ENCODE results near the gene OPALIN. TPM values are rescaled to one million over a fixed set of nuclear protein-coding genes. Genes with fewer than 3 reads are reported as not detected.

Gene OPALIN
- total and polyA plus RNA-seq, 5 experiments from 2014 or later, result not detected

DNA sequence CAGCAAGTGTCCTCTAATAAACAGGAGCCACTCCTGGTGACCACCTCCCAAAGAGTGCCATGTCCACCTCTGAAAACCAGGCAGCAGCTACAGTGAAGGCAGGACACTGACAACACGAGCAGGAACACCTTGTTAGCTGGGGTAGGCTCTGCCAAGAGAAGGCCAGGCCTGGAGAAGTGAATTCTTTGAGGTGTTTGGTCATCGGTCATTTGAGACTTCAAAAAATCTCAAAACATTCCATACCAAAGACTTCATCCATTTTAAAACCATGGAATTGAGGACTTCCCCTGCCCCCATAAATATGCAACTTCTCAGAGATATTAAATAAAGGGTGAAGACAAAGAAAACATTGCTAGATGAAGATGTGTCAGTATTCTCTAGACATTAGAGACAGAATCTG, 28.4 kb upstream of the OPALIN start:
- POLR2A ChIA-PET, result no interaction called here
- Mint-ChIP-seq H3K36me3 (no peaks in the 10 kb centered on the region), H3K27ac (no peak overlapping the region)

DNA sequence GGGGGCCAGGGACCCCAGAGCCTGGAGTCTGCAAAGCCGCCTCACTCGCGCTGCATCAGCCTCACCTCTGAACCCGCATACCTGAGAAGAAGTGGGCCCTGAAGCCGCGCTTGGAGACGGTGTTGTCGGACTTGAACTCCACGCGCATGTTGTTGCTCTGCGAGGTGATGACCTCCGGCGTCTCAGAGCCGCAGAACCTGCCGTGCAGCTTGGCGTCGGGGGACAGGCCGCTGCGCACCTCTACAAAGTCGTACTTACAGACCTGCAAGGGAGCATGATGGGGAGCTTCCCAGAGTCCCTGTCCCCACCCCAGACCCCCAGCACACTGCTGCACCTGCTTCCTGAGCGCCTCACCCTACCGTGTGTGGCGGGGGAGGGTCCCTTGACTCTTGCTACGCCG, 25.7 kb upstream of the OPALIN start:
- H3K4me1 Mint-ChIP-seq, result no peaks in the 10 kb centered on the region
- no peak overlapping the region for H3K27ac Mint-ChIP-seq
- DNase-seq (no peak), ATAC-seq (no peak)
- no peak overlapping the region for H3K4me3 Mint-ChIP-seq
- H3K27me3 Mint-ChIP-seq, result peaks cover 6 to 20% (median 18%) of the 10 kb centered on the region in 5 donors
- no peaks in the 10 kb centered on the region for H3K36me3 Mint-ChIP-seq
- POLR2A ChIA-PET, result no interaction called here
- H3K9me3 Mint-ChIP-seq, result no peaks in the 10 kb centered on the region

More for the DNA sequence above, 28.4 kb upstream of the OPALIN start:
- ATAC-seq (no peak), DNase-seq (no peak)
- Mint-ChIP-seq H3K27me3 (peaks cover 6 to 21% (median 11%) of the 10 kb centered on the region in 5 donors), H3K4me3 (no peak overlapping the region), H3K9me3 (no peaks in the 10 kb centered on the region), H3K4me1 (no peaks in the 10 kb centered on the region)

DNA sequence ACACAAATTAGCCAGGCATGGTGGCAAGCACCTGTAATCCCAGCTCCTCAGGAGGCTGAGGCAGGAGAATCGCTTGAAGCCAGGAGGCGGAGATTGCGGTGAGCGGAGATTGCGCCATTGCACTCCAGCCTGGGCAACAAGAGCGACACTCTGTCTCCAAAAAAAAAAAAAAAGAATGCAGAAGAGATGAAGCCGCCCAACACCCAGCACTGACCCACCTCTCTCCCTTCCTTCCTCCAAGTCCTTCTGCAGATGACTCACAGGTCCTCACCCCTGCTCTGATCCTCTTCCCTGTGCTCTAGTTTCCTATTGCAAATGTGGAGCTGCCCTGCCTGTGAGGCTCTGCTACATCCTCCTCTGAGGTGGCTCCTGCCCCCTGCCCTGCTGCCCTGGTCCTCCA, 22.0 kb upstream of the OPALIN start:
- ATAC-seq (no peak), DNase-seq (no peak)
- Mint-ChIP-seq H3K36me3 (no peaks in the 10 kb centered on the region), H3K27me3 (peaks cover 0 to 18% (median 9%) of the 10 kb centered on the region in 5 donors), H3K27ac (peak overlapping the region in 1 of 10 donors; percentile 11), H3K4me1 (peaks cover 0 to 1% (median 0%) of the 10 kb centered on the region in 4 donors), H3K9me3 (no peaks in the 10 kb centered on the region), H3K4me3 (no peak overlapping the region)
- POLR2A ChIA-PET, result no interaction called here

DNA sequence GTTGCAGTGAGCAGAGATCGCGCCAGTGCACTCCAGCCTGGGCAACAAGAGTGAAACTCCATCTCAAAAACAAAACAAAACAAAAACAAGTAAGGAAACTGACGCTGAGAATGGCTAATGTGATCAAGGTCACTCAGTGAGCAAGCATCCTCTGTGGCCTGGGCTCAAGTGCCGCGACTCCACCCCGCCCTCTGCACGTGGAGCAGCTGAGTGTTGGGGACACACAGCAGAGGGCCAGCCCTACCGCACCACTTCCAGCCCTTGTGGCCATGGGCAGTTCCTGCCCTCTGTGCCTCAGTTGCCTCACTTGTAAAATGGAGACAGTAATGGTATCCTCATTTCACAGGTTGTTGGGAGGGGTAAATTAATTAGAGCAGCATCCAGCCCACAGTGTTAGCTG, 21.0 kb upstream of the OPALIN start:
- H3K36me3 Mint-ChIP-seq, result no peaks in the 10 kb centered on the region
- DNase-seq (no peak), ATAC-seq (no peak)
- H3K4me3 Mint-ChIP-seq, result no peak overlapping the region
- no peak overlapping the region for H3K27ac Mint-ChIP-seq
- H3K4me1 Mint-ChIP-seq, result peaks cover 7 to 11% (median 9%) of the 10 kb centered on the region in 4 donors
- POLR2A ChIA-PET, result no interaction called here
- no peaks in the 10 kb centered on the region for H3K9me3 Mint-ChIP-seq
- peaks cover 0 to 23% (median 9%) of the 10 kb centered on the region in 5 donors for H3K27me3 Mint-ChIP-seq

DNA sequence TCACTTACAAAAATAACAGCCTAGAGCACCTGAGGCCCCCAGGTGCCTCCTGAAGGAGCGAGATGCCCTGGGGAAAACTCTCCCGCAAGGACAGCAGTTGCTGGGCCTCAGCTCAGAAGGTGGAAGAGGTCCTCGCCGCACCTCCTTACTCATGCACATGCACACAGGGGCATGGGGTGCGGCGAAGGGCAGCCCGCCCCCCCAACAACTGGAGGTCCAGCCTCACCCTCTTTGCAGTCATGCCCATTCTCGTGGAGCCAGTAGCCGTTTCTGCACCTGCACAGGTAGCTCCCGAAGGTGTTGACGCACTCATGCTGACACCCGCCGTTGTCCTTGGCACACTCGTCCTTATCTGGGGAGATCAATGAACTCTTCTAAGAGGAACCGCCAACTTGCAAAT, 19.9 kb upstream of the OPALIN start:
- POLR2A ChIA-PET, result no interaction called here

DNA sequence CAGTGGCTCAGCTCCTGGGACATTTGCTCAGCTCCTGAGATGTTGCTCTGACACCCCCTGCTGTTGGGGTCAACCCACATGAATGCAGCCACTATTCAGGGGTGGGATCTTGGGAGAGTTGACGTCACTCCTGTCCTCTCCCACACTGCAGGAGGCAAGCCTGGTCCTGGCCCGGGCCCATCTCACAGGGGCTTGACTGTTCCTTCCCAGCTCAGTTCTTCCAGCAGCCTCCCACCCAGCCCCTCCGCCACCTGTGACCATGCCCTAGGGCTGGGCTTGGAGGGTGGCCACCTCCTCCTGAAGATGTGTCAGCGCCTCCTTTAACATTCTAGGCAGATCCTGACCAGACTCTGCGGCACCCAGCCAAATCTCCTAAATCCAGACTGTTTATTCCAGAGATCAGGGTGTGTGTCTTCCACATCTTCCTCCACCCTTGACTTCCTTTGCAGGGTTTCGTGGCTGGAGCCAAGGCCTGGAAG, 19.1 kb upstream of the OPALIN start:
- no peaks in the 10 kb centered on the region for H3K36me3 Mint-ChIP-seq
- no peak overlapping the region for H3K4me3 Mint-ChIP-seq
- no peak overlapping the region for H3K27ac Mint-ChIP-seq
- H3K4me1 Mint-ChIP-seq, result peaks cover 10 to 18% (median 12%) of the 10 kb centered on the region in 4 donors
- peaks cover 0 to 22% (median 12%) of the 10 kb centered on the region in 5 donors for H3K27me3 Mint-ChIP-seq
- H3K9me3 Mint-ChIP-seq, result no peaks in the 10 kb centered on the region
- POLR2A ChIA-PET, result no interaction called here
- DNase-seq, result no peak
- ATAC-seq, result no peak

More for the DNA sequence above, 19.9 kb upstream of the OPALIN start:
- H3K4me1 Mint-ChIP-seq, result peaks cover 10 to 18% (median 12%) of the 10 kb centered on the region in 4 donors
- H3K9me3 Mint-ChIP-seq, result no peaks in the 10 kb centered on the region
- no peaks in the 10 kb centered on the region for H3K36me3 Mint-ChIP-seq
- no peak overlapping the region for H3K27ac Mint-ChIP-seq
- peaks cover 0 to 22% (median 9%) of the 10 kb centered on the region in 5 donors for H3K27me3 Mint-ChIP-seq
- ATAC-seq (no peak), DNase-seq (no peak)
- no peak overlapping the region for H3K4me3 Mint-ChIP-seq

DNA sequence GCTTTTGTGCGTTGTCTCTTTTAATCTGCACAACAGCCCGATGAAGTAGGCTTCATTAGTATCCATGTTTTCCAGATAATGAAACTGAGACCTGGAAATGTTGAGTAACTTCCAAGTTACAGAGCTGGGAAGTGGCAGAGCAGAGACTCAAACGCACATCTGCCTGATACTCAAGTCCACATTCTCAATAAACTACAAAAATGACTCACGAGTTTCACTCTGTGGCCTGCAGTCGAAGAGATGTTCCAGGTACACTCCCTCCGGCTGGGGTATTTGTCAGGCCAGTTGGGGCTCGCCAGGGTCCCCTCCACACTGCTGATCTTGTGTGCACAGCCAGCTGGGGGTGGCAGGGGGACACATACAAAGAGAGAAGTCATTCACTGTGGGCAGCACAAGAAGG, 17.7 kb upstream of the OPALIN start:
- Mint-ChIP-seq H3K27ac (no peak overlapping the region), H3K4me3 (no peak overlapping the region), H3K9me3 (no peaks in the 10 kb centered on the region), H3K4me1 (peaks cover 10 to 18% (median 12%) of the 10 kb centered on the region in 4 donors), H3K27me3 (peaks cover 0 to 21% (median 10%) of the 10 kb centered on the region in 5 donors), H3K36me3 (no peaks in the 10 kb centered on the region)
- ATAC-seq, result no peak
- POLR2A ChIA-PET, result no interaction called here
- no peak for DNase-seq

DNA sequence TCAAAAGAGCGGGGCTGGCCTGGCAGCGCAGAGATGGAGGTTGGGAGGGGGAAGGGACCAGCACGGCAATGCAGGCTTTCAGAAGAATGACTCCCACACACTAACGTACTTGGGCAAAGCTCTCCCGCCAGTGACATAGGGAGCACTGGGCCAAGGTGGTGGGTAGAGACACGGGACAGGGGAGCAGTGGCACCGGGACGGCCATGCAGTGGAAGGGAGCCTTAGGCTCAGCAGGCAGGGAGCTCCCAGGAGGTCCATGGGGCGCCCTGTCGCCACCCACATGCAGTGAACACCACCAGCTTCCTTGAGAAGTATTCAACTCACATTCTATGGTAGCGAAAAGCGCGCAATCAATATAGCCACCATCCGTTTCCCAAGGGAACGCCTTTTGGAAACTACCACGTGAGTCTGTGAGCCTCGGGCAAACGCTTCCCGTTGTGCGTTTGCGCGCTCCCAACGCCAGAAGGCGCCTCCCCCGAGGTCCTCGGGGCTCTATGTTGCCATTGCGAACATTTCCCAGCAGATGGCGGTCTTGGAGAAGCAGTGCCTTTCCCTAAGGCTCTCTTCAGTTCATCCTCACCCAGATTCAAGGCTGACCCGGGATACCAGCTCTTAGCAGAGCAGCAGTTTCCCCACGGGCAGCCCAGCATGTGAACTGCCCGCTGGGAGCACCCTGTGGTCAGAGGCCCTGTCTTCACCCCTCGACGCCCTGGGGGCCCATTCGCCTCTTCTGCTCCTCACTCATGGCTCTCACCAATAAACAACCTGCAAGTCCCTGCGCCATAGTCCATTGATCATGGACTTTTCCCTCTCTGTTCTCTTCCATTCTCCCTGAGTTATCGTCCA, 16.4 kb upstream of the OPALIN start:
- POLR2A ChIA-PET, result no interaction called here
- Mint-ChIP-seq H3K4me3 (peak overlapping the region; percentile 74 to 90 (median 84)), H3K27me3 (peaks cover 0 to 16% (median 10%) of the 10 kb centered on the region in 5 donors), H3K27ac (no peak overlapping the region), H3K4me1 (peaks cover 10 to 18% (median 15%) of the 10 kb centered on the region in 4 donors), H3K36me3 (no peaks in the 10 kb centered on the region), H3K9me3 (no peaks in the 10 kb centered on the region)
- ATAC-seq, result peak; percentile 89 to 94
- peak; percentile 44 to 76 (median 62) for DNase-seq

DNA sequence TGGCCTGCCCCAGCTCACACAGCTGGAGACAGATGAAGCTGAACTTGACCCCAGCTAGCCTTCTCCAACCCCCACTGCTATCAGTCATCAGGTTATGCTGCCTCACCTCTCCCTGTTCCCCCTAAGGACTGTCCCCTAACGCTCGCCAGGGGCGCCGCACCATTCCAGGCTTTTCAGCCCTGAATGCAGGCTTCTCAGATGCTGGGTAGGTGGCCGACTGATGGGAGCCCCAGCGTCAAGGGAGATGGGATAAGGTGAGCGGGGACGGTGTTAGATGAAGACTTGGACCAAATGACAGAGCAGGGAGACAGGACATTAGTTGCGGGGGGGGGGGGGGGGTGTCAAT, 15.8 kb upstream of the OPALIN start:
- POLR2A ChIA-PET, result no interaction called here
- Mint-ChIP-seq H3K4me3 (peak overlapping the region; percentile 74 to 90 (median 84)), H3K27me3 (peaks cover 0 to 16% (median 10%) of the 10 kb centered on the region in 5 donors), H3K27ac (no peak overlapping the region), H3K4me1 (peaks cover 10 to 18% (median 15%) of the 10 kb centered on the region in 4 donors), H3K9me3 (no peaks in the 10 kb centered on the region), H3K36me3 (no peaks in the 10 kb centered on the region)
- ATAC-seq, result peak in 1 of 2 donors; percentile 7
- no peak for DNase-seq

DNA sequence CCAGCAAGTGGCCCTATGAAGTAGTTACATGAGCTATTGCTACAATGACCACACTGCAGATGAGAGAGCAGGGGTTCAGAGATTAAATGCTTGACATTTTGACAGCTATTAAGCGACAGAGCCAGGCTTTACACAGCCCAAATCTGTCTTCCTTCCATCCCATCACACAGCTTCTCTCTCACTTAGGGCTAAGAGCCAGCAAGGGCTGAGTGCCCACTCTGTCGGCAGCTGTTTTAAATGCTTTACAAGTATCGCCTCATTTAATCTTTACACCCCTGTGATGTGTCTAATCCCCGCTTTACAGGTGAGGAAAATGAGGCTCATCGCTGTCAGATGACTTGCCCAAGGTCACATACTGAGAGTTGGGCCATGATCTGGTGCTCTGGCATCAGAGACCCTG, 15.2 kb upstream of the OPALIN start:
- Mint-ChIP-seq H3K4me3 (peak overlapping the region; percentile 74 to 90 (median 84)), H3K4me1 (peaks cover 10 to 18% (median 15%) of the 10 kb centered on the region in 4 donors), H3K27me3 (peaks cover 0 to 15% (median 10%) of the 10 kb centered on the region in 5 donors), H3K9me3 (no peaks in the 10 kb centered on the region), H3K36me3 (no peaks in the 10 kb centered on the region), H3K27ac (peak overlapping the region in 1 of 10 donors; percentile 71)
- POLR2A ChIA-PET, result no interaction called here
- ATAC-seq, result no peak
- no peak for DNase-seq

DNA sequence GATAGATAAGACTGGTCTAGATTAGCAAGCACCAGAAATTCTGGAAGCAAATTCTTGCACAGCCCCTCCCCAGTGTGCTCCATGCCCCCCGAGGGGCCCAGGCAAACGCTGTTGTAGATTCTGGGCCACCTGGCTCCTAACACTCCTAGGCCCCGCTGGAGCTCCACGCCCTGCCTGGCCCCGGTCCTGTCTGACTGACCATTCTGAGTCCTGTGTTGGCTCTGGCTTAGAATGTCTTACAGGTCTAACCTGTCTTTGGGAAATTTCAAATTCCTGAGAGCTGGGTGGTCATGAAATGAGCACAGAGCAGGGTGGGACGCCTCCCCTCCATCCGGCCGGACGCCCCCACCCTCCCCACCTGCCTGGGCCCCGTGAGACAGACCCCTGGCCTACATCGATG, 12.6 kb upstream of the OPALIN start:
- H3K9me3 Mint-ChIP-seq, result no peaks in the 10 kb centered on the region
- no peak overlapping the region for H3K27ac Mint-ChIP-seq
- no peaks in the 10 kb centered on the region for H3K36me3 Mint-ChIP-seq
- no peak overlapping the region for H3K4me3 Mint-ChIP-seq
- no peak for DNase-seq
- POLR2A ChIA-PET, result no interaction called here
- H3K4me1 Mint-ChIP-seq, result peaks cover 10 to 18% (median 15%) of the 10 kb centered on the region in 4 donors
- no peak for ATAC-seq
- H3K27me3 Mint-ChIP-seq, result peaks cover 0 to 15% (median 10%) of the 10 kb centered on the region in 5 donors

DNA sequence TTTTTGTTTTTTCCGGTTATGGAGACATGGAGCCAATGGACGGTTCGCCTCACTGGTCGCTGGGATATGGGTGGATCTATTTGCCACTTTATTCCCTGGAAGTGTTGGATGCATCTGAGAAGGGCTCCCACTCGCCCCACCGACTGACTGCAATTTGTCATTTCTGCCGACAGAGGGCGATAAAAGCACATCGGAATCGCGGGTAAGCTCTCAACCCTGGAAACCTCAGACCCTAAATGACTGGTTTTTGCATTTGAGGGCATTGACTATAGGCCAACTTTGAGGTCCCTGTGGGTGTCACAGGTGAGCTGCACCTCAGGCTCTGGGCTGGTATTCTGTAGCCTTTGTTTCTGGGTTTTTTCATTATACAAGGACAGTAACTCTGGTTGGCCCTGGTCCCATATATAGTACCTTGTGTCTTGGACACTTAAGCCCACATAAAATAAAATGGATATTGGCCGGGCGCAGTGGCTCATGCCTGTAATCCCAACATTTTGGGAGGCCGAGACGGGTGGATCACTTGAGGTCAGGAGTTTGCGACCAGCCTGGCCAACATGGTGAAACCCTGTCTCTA, 11.9 kb upstream of the OPALIN start:
- no peaks in the 10 kb centered on the region for H3K9me3 Mint-ChIP-seq
- POLR2A ChIA-PET, result no interaction called here

DNA sequence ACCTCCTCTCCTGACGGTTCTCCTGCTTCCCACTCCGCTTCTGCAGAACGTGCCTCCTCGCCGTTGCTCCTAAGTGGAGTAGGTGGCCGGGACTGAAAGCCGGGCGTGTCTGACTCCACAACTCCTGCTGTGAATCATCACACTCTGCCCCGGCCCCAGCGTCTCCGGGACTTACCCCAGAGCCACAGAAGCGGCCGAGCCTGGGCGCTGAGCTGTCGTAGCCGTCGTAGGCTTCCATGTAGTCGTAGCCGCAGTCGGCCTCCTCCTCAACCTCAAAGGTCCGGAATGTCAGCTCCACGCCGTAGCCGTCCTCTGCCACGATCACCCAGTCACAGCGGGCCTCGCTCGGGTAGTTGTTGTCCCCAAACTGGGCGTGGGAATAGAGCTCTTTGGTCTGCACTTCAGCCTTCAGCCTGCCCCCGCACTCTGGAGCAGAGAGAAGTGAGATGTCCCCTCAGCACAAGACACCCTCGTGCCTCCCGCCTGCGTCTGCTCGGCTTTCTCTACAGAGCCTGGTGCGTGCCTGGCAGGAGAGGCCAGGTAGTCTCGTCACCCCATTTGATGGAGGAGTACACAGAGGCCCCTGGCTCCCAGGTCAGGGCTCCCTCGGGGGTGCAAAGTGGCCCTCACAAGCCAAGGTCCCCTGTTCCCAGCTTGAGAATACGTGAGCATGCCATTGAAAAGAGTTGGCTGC, 11.2 kb upstream of the OPALIN start:
- Mint-ChIP-seq H3K9me3 (no peaks in the 10 kb centered on the region), H3K27me3 (peaks cover 0 to 10% (median 6%) of the 10 kb centered on the region in 5 donors), H3K27ac (no peak overlapping the region), H3K4me1 (peaks cover 5 to 11% (median 8%) of the 10 kb centered on the region in 4 donors), H3K36me3 (no peaks in the 10 kb centered on the region), H3K4me3 (no peak overlapping the region)
- DNase-seq, result no peak
- POLR2A ChIA-PET, result no interaction called here
- ATAC-seq, result no peak

More for the DNA sequence above, 11.9 kb upstream of the OPALIN start:
- Mint-ChIP-seq H3K36me3 (no peaks in the 10 kb centered on the region), H3K27me3 (peaks cover 0 to 14% (median 10%) of the 10 kb centered on the region in 5 donors), H3K4me1 (peaks cover 10 to 17% (median 14%) of the 10 kb centered on the region in 4 donors), H3K4me3 (no peak overlapping the region), H3K27ac (no peak overlapping the region)
- DNase-seq (peak in 9 of 10 donors; percentile 14 to 70 (median 49)), ATAC-seq (peak in 1 of 2 donors; percentile 40)
